ENCODE results near the gene YTHDF1. TPM values are rescaled to one million over a fixed set of nuclear protein-coding genes. Genes with fewer than 3 reads are reported as not detected.
"Not testable (repeated sequence)": the region's sequence is repeated elsewhere in the genome, so short reads cannot be mapped to it uniquely, and the experiment has no call there.

Gene YTHDF1
- total RNA-seq, 1 donor = 30.7 TPM

DNA sequence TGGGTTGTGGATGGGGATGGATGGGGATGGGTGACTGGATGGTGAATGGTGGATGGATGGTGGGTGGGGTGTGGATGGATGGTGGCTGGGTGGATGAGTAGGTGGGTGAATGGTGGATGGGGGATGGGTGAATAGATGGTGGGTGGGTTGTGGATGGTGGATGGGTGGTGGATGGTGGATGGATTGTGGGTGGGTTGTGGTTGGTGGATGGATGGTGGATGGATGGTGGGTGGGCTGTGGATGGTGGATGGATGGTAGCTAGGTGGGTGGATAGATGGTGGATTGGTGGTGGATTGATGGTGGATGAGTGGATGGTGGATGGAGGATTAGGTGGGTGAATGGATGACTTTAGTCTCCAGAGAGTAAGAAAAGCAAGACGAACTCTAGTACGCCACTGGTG is 57.6 kb downstream of the YTHDF1 start:
- no peak overlapping the region for H3K4me3 ChIP-seq (ENCODE audit: low read depth, low read length)
- no peak for DNase-seq (ENCODE audit: low read depth)
- TF ChIP-seq, protein P1, sequence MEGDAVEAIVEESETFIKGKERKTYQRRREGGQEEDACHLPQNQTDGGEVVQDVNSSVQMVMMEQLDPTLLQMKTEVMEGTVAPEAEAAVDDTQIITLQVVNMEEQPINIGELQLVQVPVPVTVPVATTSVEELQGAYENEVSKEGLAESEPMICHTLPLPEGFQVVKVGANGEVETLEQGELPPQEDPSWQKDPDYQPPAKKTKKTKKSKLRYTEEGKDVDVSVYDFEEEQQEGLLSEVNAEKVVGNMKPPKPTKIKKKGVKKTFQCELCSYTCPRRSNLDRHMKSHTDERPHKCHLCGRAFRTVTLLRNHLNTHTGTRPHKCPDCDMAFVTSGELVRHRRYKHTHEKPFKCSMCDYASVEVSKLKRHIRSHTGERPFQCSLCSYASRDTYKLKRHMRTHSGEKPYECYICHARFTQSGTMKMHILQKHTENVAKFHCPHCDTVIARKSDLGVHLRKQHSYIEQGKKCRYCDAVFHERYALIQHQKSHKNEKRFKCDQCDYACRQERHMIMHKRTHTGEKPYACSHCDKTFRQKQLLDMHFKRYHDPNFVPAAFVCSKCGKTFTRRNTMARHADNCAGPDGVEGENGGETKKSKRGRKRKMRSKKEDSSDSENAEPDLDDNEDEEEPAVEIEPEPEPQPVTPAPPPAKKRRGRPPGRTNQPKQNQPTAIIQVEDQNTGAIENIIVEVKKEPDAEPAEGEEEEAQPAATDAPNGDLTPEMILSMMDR (IDR thresholded peaks at IDR 0.05; ENCODE audit: insufficient read depth, low read depth, low read length) = no peak

GRCh38 chr20:63157431-63157830 is 58.5 kb downstream of the YTHDF1 start:
- not testable (repeated sequence) for H3K4me3 ChIP-seq (ENCODE audit: low read depth, low read length); DNase-seq (ENCODE audit: low read depth)

DNA sequence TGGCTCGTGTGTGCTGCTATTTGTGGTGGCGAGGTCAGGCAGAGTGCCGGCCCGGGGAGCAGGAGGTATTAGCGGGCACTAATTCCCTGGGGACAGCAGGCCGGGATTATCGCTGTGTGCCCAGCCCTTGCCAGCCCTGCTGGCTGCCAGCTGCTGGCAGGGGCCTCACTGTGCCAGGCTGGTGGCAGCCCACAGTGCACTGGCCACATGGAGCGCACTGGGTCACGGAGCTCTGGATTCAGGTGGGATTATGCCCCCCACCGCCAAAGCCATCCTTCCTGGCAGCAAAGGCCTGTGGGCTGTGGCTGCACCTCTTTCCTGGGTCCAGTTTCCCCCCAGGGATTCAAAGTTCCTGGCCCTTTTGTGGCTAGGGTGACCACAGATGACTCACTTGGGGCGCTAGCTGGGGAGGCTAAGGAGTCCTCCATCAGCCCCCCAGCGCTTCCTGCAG is 59.7 kb downstream of the YTHDF1 start:
- no peak overlapping the region for H3K4me3 ChIP-seq (ENCODE audit: low read depth, low read length)
- no peak for DNase-seq (ENCODE audit: low read depth)
- TF ChIP-seq, protein P1 (IDR thresholded peaks at IDR 0.05; ENCODE audit: insufficient read depth, low read depth, low read length) = no peak

DNA sequence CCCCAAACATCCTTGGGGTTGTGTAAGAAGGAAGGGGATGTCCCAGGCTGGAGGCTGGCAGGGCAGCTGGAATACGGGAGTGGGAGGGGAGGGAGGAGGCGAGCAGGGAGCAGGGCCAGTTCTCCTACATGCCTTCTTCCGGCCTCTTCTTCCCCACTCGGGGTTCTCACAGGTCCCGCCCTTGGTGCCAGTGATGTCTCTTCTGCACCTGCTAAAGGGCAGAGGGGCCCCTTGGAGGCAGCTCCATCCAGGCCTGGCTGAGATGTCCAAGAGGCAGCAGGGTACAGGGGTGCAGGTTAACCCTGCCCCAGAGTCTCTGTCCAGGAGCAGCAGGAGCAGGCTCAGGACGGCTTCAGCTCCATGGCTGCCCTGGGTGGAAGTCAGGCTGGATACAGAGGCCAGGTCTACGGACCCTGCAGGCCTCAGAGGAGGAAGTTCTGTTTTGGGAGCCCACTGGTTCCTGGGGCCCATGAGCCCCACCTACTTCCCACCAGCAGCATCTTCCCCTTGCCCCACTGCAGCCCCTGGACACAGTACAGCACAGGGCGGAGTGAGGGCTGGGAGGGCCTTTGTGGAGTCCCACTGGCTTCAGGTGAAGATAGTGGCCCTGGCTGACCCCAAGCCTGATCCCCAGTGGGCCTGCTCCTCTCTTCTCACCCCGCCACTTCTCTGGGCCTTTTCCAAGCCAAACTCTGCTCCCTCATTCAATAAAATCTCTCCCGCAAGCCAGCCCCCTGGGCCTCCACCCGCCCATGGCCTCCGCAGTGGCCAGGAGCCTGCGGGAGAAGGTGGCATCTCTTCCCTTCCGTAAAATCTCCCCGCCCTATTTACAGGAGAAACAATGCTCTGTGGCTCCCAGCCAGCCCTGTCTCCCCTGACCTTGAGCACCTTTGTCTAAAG is 60.4 kb downstream of the YTHDF1 start:
- no peak for DNase-seq (ENCODE audit: low read depth)
- no peak overlapping the region for H3K4me3 ChIP-seq (ENCODE audit: low read depth, low read length)
- TF ChIP-seq, protein P1 (IDR thresholded peaks at IDR 0.05; ENCODE audit: insufficient read depth, low read depth, low read length) = no peak

DNA sequence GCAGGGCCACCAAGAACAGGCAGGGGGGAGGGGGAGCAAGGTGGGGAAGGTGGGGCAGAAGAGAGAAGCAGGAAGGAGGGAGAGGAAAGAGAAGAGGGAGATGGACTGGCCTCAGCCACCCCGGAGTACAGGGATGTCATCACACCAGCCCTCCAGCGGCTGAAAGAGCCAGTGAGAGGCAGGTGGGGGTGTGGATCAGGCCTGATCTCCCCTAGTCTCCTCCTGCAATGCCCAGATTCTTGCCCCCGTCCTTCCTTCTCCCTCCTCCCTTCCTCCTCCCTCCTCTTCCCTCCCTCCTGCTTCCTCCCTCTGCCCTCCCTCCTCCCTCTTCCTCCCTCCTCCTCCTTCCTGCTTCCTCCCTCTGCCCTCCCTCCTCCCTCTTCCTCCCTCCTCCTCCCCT is 61.5 kb downstream of the YTHDF1 start:
- TF ChIP-seq, protein P1 (IDR thresholded peaks at IDR 0.05; ENCODE audit: insufficient read depth, low read depth, low read length) = no peak
- H3K4me3 ChIP-seq (ENCODE audit: low read depth, low read length) = no peak overlapping the region
- DNase-seq (ENCODE audit: low read depth) = no peak

GRCh38 chr20:63153254-63154221 is 62.4 kb downstream of the YTHDF1 start:
- TF ChIP-seq, protein P1 (IDR thresholded peaks at IDR 0.05; ENCODE audit: insufficient read depth, low read depth, low read length) = no peak
- no peak for DNase-seq (ENCODE audit: low read depth)
- no peak overlapping the region for H3K4me3 ChIP-seq (ENCODE audit: low read depth, low read length)

Measured in fibroblast of villous mesenchyme (primary cell).